H7 (cell line): Measurements from ENCODE around the gene RAD51B. TPM values are rescaled to one million over a fixed set of nuclear protein-coding genes. Genes with fewer than 3 reads are reported as not detected.
A peak's percentile ranks its signal among the peaks of the same experiment; 100 is the strongest.

Source experiments
- DNase-seq: peaks from one replicate; pipeline ENCODE4 v3.0.0; 2012
- H3K27me3 ChIP-seq: 2 replicates; pipeline ENCODE4 v1.6.0; 2011; ENCODE audit warnings: mild to moderate bottlenecking, low read length; ENCODE audit not compliant: control insufficient read depth, insufficient read depth
- H3K36me3 ChIP-seq: replicated peaks from 2 replicates; pipeline ENCODE4 v1.5.1; 2011; ENCODE audit warnings: low read length; ENCODE audit not compliant: control insufficient read depth, insufficient read depth
- H3K4me3 ChIP-seq: 2 replicates; pipeline ENCODE4 v1.5.1; 2011; ENCODE audit warnings: low read depth, mild to moderate bottlenecking, control low read depth, low read length, moderate library complexity; ENCODE audit not compliant: insufficient read depth
- total RNA-seq: library from RNA; depleted of rRNA; stranded (reverse); fragments of >200 nt; shearing (Covaris generic); gene quantifications from 2 replicates; pipeline ENCODE4 v1.2.3, GENCODE V29; 2014

RAD51B gene
- total RNA-seq, 1 experiment from 2014 or later: 9.6 TPM

DNA sequence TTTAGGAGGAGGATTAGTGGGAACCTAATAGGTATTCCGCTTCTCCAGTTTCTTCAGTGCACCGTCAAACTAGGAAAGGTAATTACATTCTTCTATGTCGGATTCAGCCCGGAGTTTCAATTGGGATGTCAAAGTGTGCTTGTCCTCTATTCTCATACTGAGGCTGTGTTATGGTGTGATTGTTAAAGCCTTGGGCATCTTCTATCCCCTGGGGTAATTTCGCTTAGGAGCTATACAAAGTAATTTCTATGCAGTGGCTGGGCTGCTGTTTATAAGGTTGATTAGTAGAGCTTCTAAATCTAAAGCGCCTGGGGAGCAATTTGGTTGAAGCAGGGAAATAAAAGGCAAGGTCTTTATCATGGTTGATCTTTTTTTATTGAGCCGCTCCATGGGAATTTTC lies 573.7 kb downstream of the RAD51B start:
- no peaks in the 10 kb centered on the region for H3K27me3 ChIP-seq
- DNase-seq: no peak

DNA sequence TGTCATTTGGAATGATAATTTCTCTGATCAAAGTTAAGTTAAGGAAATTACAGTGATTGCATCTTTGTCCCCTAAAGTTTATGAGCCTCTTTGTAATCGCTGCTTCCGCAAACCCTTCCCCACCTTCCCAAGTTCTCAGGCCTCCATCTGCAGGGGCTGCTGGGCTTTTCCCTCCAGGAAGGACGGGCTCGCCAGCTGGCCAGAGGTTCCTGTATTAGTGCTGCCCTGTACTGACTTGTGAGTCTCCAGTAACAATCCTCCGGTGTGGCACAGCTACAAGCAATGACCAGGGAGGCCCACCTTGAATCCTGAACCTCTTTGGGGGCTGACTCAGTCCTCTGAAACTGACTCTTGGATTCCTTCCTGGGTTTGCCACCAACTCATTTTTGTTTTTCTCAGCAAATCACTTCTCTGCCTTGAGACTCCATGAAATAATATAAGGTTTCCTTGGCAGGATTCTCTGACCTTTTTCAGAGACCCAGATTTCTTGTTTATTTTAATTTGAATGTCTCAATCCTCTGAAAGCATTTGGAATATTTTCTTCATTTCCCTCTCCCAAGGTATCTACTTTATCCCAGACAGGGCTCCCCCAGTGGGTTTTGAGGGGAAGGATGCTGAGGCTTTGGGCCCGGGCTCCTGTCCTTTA lies 574.7 kb downstream of the RAD51B start:
- no peaks in the 10 kb centered on the region for H3K27me3 ChIP-seq
- H3K4me3 ChIP-seq: no peak overlapping the region
- H3K36me3 ChIP-seq: no peaks in the 10 kb centered on the region
- no peak for DNase-seq

More for the DNA sequence above, 573.7 kb downstream of the RAD51B start:
- H3K36me3 ChIP-seq: no peaks in the 10 kb centered on the region
- H3K4me3 ChIP-seq: no peak overlapping the region

DNA sequence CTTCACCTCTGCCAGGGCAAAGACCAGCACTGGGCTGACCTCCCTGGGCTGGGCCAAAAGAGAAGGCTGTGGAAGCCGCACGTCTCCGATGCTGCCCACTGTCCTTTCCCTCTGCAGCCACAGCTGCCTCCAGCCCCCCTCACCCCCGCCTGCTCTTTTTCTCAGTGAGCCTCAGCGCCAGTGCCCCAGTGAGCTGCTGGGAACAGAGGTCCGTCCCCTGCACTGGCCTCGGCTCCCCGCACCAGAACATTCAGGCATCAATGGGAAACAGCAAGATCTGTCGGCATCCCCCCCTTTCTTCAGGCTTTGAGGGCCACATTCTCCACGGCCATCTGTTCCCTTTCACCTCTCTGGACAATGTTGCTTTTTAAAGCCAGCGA lies 575.2 kb downstream of the RAD51B start:
- peak; percentile 57 for DNase-seq
- H3K36me3 ChIP-seq: no peaks in the 10 kb centered on the region
- no peaks in the 10 kb centered on the region for H3K27me3 ChIP-seq

DNA sequence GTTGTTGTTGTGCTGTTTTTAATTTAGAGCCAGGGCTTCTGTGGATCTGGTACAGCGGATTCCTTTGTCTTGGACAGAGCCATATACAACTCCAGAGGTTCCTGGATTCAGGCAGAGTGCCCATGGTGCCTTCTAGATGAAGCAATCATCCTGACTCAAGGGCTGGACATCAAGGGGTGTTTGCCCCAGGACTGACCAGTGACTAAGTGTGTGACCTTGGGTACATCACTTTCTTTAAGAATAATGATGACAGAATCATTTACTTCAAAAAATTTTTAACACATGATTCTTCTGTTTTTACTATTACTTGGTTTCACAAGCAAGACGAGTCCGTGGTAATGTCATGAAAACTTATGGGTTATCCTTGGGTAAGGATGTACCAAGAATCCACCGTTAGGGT lies 576.0 kb downstream of the RAD51B start:
- Histone ChIP-seq H3K36me3 (no peaks in the 10 kb centered on the region), H3K4me3 (no peak overlapping the region), H3K27me3 (no peaks in the 10 kb centered on the region)
- DNase-seq: no peak

More for the DNA sequence above, 575.2 kb downstream of the RAD51B start:
- no peak overlapping the region for H3K4me3 ChIP-seq

DNA sequence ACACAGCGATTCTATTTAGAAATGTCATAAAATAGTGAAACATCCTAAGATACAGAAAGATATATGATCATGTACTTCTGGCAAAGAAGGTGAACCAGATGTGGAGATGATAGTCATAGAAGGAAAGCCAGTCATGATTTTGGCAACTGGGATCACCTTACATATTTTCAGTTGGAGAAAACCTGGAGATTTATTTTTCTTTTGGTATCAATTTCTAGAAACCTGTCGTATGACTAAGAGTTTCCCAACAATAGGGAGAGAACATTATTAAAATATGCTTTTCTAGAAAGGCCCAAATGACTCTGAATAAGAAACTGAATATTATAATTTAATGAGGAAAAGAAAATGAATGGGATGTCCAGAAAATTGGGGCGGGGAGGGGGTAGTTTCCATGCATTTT lies 576.9 kb downstream of the RAD51B start:
- Histone ChIP-seq H3K27me3 (no peaks in the 10 kb centered on the region), H3K36me3 (no peaks in the 10 kb centered on the region), H3K4me3 (no peak overlapping the region)
- DNase-seq: no peak

DNA sequence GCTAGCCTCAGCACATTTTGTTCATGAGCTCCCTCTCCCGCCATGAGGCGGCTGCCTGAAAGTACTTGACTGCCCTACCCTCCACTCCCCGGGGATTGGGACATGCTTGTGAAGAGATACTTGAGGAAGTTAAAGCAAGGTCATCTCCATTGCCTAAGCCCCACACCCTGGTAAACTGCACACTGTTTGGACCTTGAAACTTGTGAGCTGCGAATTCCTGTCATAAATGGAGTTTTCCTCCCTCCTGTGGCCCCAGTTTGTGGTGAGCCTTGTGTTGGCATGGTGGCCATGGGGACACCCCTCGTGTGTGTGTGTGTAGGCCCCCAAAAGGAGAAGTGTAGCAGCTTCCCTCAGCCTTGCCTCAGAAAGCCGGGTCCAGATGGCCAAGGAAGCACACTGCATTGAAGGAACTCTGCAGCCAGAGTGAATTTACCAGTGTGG lies 577.8 kb downstream of the RAD51B start:
- DNase-seq: no peak
- H3K27me3 ChIP-seq: no peaks in the 10 kb centered on the region
- H3K4me3 ChIP-seq: no peak overlapping the region
- H3K36me3 ChIP-seq: no peaks in the 10 kb centered on the region

DNA sequence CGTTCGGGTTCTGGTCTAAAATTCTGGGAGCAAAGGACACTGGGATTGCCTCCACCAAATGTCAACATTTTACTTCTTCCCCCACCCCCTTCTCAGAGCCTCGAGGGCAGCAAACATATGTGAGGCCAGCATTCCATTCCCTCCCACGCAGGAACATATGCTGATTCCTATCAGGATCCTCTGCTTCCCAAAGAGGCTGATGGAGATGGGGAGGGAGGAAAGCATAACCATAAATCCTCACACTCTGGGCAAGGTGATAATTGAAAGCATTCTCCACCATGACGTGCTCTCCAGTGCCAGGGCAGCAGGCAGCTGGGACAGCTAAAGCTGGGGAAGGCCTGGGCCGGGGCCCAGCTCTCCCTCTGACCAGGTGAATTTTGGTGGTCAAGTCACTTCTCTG lies 578.2 kb downstream of the RAD51B start:
- no peaks in the 10 kb centered on the region for H3K27me3 ChIP-seq
- no peak overlapping the region for H3K4me3 ChIP-seq
- no peaks in the 10 kb centered on the region for H3K36me3 ChIP-seq
- no peak for DNase-seq

DNA sequence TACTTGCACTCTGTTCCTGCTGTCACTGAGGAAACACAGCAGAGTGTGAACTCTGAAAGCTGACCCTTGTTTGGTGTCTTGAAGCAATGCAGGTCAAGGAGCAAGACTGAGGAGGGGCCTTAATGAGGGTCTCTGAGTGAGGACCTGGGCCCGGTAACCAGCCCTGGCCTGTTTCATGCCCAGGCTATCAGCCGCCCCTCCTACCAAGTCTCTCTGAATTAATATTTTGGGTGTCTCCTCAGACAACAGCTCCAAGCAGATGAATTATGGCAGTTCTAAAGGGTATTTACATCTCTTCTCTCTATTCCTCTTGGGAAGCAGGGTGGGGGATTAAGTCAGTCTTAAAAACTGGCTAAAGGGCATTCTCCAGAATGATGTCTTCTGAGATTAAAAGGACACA lies 578.8 kb downstream of the RAD51B start:
- DNase-seq: no peak
- no peak overlapping the region for H3K4me3 ChIP-seq
- no peaks in the 10 kb centered on the region for H3K27me3 ChIP-seq
- no peaks in the 10 kb centered on the region for H3K36me3 ChIP-seq

DNA sequence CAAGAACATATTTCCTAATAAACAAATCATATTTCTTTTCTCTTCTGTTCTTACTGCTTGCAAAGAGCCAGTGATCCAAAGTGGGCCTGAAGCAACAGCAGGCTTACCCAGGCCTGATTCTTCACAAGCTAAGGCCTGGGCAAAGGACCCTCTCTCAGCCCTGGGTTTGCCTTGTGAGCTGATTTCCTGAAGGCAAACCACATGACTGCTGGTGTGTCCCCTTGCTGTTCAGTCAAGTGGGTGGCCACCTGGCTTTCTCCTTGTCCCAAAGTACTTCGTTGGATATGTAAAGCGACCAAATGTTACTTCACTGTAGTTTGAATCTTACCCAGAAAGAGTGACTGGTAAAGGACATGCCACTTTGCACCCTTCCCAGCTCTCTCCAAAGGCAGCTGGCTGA lies 580.4 kb downstream of the RAD51B start:
- H3K27me3 ChIP-seq: no peaks in the 10 kb centered on the region
- DNase-seq: no peak
- H3K4me3 ChIP-seq: no peak overlapping the region
- no peaks in the 10 kb centered on the region for H3K36me3 ChIP-seq

DNA sequence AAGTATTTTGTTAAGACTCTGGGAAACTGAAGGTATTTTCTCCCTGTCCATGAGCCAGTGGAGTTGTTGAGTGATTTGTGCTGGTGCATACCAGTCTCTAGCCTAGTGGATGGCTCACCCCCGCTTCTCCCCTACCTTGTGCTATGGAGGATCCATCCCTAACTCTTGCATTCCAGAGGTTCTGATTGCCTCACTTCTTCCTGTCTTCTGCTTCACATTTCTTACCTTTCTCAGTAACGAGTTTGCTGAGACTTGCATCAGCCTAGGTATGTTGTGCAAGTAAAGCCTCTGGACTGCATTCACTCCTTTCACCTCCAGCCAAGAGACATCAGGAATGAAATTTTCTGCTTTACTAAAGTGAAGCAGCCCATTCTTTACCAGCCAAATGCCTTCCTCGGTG lies 581.7 kb downstream of the RAD51B start:
- no peaks in the 10 kb centered on the region for H3K36me3 ChIP-seq
- no peak overlapping the region for H3K4me3 ChIP-seq
- no peaks in the 10 kb centered on the region for H3K27me3 ChIP-seq
- no peak for DNase-seq

DNA sequence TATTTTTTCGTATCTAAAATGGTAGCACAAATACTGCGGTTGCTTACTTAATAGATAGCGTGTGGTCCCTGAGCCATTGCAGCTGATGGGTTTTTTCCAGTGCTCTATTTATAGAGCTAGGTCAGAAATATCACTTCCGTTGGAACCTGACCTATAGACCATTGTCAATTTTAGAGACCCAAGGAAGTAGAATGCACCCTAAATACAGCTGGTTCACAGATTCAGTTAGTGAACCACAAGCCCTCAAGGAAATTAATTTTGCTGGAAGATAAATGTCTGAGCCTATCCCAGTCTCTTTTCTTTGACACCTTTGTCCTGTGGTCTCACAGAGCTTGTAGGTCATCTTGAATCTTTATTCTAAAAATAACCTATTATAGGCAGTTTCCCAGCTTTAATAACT lies 582.3 kb downstream of the RAD51B start:
- Histone ChIP-seq H3K4me3 (no peak overlapping the region), H3K27me3 (no peaks in the 10 kb centered on the region), H3K36me3 (no peaks in the 10 kb centered on the region)
- DNase-seq: no peak

DNA sequence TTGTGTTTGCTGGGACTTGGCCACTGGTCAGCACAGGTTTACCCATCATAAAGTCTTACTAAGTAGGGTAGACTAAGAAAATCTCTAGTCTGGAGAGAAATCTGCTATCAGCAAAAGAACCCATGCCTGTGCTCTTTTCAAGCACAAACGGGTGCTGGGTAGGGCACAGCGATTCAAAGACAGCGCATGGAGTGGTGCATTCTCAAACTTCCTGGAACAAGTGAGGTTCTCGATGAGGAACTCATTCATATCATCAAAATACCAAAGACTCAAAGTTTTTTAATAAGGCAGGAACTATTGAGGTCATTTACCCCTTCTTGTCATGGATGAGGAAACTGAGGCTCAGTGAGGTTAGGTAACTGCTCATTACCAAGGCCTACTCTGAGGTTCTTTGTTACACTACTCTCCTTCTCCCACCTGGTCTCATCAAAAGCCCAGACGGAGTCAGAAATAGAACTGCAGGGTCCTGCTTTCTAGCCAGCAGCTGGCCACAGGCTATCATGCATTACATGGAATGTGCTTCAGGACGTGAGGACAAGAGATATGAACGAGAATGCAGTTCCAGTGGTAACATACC lies 583.0 kb downstream of the RAD51B start:
- no peak for DNase-seq
- no peaks in the 10 kb centered on the region for H3K27me3 ChIP-seq
- H3K36me3 ChIP-seq: no peaks in the 10 kb centered on the region
- no peak overlapping the region for H3K4me3 ChIP-seq

DNA sequence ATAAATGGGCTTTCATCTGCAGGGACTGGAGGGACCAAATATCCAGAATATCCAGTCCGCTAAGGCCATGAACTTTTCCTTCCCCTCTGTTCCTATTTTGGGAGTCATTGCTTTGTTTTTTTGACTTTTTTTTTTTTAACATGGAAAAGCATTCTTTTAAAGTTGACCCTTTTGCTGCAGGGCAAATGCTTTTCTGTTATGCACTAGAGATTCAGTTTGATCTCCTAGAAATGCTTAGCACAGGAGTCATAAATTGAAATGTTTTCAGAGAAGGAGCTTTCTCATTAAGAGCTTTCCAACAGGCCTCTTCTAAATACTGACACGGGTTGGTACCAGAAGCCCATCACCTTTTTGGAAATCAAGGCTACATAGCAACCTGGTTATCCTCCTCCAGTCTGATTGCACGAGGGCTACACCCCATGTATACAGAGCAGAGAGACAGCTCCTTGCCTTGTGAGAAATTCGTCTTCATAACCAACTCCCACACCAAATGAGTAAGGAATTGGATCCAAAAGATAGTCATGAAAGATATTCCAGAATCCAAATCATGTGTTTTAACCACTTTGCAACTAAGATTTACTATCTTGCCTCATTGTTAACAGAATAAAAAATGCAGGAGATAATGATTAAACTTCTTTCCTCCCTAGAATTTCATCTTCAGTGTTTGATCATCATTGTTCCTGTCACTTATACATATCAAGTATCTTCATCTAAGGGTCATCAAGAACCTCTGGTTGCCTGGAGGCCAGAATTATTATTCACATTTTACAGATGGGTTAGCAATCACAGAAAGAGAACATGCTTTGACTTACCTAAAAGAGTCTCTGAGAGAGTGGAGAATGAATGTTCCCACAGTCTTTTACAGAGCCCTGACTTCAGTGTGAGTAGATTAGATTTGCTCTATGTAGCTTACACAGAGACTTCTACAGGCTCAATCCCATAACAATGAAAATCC lies 583.9 kb downstream of the RAD51B start:
- no peaks in the 10 kb centered on the region for H3K36me3 ChIP-seq
- H3K27me3 ChIP-seq: no peaks in the 10 kb centered on the region
- no peak overlapping the region for H3K4me3 ChIP-seq
- no peak for DNase-seq

DNA sequence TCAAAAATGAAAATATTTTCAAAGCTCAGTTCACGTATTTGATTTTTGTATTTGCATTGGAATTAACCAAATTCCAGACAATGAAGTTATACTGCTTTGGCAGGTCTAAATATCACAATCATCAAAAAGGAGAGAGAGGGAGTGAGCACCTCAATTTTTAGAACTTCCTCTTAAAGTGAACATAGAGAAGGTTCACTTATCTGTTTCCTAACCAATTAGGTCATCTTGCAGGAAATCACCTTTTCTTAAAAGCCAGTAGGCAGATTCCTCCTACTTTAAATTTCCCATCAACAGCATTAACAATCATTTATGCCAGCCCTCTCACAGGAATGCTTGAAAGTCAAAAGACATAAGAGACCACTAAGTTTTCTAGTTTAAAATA lies 584.6 kb downstream of the RAD51B start:
- no peak overlapping the region for H3K4me3 ChIP-seq
- H3K27me3 ChIP-seq: no peaks in the 10 kb centered on the region
- no peaks in the 10 kb centered on the region for H3K36me3 ChIP-seq
- DNase-seq: no peak

DNA sequence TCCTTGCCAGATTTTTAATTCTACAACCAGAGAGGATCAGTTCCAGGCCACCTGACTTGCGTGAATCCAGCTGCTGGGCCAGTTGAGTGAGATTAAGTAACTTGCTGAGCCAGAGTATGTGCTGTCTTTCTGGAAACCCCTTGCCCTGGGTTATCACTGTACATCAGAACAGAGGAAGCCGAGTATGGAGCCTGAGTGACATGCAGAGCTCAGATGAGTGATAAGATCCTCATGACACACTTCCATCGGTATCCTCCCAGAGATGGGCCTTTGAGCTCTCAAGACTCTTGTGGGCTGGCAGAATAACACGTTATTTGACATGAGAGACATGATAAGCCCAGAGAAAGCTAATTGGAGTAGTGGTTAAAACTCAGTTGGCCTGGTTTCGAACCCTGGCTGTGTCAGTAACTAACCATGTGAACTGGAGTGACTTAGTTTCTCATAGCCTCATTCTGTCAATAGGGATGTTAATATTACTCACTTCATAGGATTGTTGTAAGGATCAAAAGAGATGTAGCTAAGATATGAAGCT lies 585.1 kb downstream of the RAD51B start:
- no peaks in the 10 kb centered on the region for H3K27me3 ChIP-seq
- H3K4me3 ChIP-seq: no peak overlapping the region
- H3K36me3 ChIP-seq: no peaks in the 10 kb centered on the region
- no peak for DNase-seq
